Choroid plexus epithelial cell (primary cell): ENCODE measurements around the gene LRRIQ4.

Experiments
- DNase-seq: peaks from one replicate; pipeline ENCODE4 v3.0.0-alpha.2; 2010; ENCODE audit warnings: low read depth
- H3K4me3 ChIP-seq: 2 replicates; pipeline ENCODE4 v1.5.1; 2011; ENCODE audit warnings: low read depth, mild to moderate bottlenecking, control low read depth, low read length, moderate library complexity
- CTCF ChIP-seq: conservative IDR thresholded peaks from 2 replicates; pipeline ENCODE4 v1.5.1; 2011; ENCODE audit warnings: low read depth, mild to moderate bottlenecking, control low read depth, inconsistent platforms, low read length, moderate library complexity

Gene LRRIQ4

GRCh38 chr3:169787120-169787519 lies 25.6 kb upstream of the LRRIQ4 start:
- no peak for DNase-seq
- TF ChIP-seq CTCF: no peak
- no peak overlapping the region for H3K4me3 ChIP-seq

DNA sequence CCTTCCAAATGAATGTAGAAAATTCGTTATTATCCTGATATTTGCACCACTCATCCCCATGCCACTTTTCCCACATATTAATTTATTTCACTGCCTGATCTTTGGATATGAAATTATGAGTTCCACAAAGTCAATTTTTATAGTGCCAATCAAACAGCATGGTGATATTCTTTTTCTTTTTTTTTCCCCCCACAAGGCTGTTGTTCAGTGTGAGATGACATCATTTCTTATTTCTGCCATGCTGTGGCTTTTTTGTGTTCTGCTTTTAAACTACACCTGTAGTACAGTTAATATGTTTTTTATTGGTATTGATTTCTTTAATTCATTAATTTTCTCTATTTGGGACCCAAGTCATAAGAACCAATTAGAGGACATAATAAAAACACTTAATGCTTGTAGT lies 24.9 kb upstream of the LRRIQ4 start:
- no peak for DNase-seq
- no peak for TF ChIP-seq CTCF
- H3K4me3 ChIP-seq: no peak overlapping the region

DNA sequence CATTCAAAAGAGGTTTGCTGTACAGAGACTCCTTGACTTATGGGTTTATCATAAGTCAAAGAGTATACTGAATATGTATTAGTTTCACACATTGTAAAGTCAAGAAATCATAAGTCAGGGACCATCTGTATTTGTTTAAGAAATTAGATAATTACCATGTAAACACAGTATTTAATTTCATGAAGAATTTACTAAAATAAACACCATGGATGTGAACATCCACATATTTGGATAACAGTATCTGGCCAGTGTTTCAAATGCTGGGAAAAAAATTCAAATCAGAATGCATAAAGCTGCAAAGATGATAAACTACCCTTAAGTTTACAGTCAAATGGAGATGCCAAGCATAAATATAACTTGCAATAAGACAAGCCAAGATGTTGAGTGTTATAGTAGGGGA lies 22.5 kb upstream of the LRRIQ4 start:
- H3K4me3 ChIP-seq: no peak overlapping the region
- DNase-seq: no peak
- no peak for TF ChIP-seq CTCF

- TF ChIP-seq CTCF: no peak
- H3K4me3 ChIP-seq: no peak overlapping the region
- peak; percentile 25 for DNase-seq
These were observed 21.8 kb upstream of the LRRIQ4 start for GRCh38 chr3:169790687-169791429.

- DNase-seq: no peak
- TF ChIP-seq CTCF: no peak
- no peak overlapping the region for H3K4me3 ChIP-seq
These were observed 20.3 kb upstream of the LRRIQ4 start for GRCh38 chr3:169792359-169792758.

GRCh38 chr3:169804681-169805080 lies 8.0 kb upstream of the LRRIQ4 start:
- TF ChIP-seq CTCF: no peak
- no peak overlapping the region for H3K4me3 ChIP-seq
- DNase-seq: no peak

GRCh38 chr3:169809230-169809795 lies 3.4 kb upstream of the LRRIQ4 start:
- TF ChIP-seq CTCF: no peak
- H3K4me3 ChIP-seq: no peak overlapping the region
- DNase-seq: no peak
